Measurements from ENCODE around the gene MAMLD1.

Gene MAMLD1

GRCh38 chrX:150503898-150504219 lies 140.7 kb downstream of the MAMLD1 start:
- Histone ChIP-seq H3K36me3 (no peaks in the 10 kb centered on the region), H3K4me1 (peaks cover 0 to 46% (median 17%) of the 10 kb centered on the region in 4 donors), H3K27me3 (no peaks in the 10 kb centered on the region), H3K27ac (peak overlapping the region; percentile 42 to 85), H3K4me3 (no peak overlapping the region), H3K9me3 (no peaks in the 10 kb centered on the region)
- no peak for DNase-seq
- intact Hi-C loops (cut with DNase I; ENCODE audit: low total_unique reads) = no loop called here
- TF ChIP-seq CTCF (IDR thresholded peaks at IDR 0.05) = no peak

GRCh38 chrX:150504397-150505182 lies 141.5 kb downstream of the MAMLD1 start:
- TF ChIP-seq CTCF (IDR thresholded peaks at IDR 0.05) = peak in 1 of 2 experiments; percentile 9
- Histone ChIP-seq H3K4me1 (peaks cover 0 to 50% (median 17%) of the 10 kb centered on the region in 4 donors), H3K27me3 (no peaks in the 10 kb centered on the region), H3K4me3 (no peak overlapping the region), H3K9me3 (no peaks in the 10 kb centered on the region), H3K27ac (peak overlapping the region; percentile 42 to 85), H3K36me3 (no peaks in the 10 kb centered on the region)
- no peak for DNase-seq
- intact Hi-C loops (cut with DNase I; ENCODE audit: low total_unique reads) = no loop called here

GRCh38 chrX:150506020-150506419 lies 142.9 kb downstream of the MAMLD1 start:
- Histone ChIP-seq H3K4me1 (peaks cover 0 to 50% (median 17%) of the 10 kb centered on the region in 4 donors), H3K4me3 (no peak overlapping the region), H3K36me3 (no peaks in the 10 kb centered on the region), H3K27ac (peak overlapping the region; percentile 82 to 85), H3K9me3 (no peaks in the 10 kb centered on the region), H3K27me3 (no peaks in the 10 kb centered on the region)
- intact Hi-C loops (cut with DNase I; ENCODE audit: low total_unique reads) = no loop called here
- TF ChIP-seq CTCF (IDR thresholded peaks at IDR 0.05) = no peak
- no peak for DNase-seq

- DNase-seq = no peak
- intact Hi-C loops (cut with DNase I; ENCODE audit: low total_unique reads) = no loop called here
- no peaks in the 10 kb centered on the region for H3K9me3 ChIP-seq
- peak overlapping the region; percentile 82 to 85 for H3K27ac ChIP-seq
- H3K36me3 ChIP-seq = no peaks in the 10 kb centered on the region
- peaks cover 0 to 50% (median 17%) of the 10 kb centered on the region in 4 donors for H3K4me1 ChIP-seq
- no peaks in the 10 kb centered on the region for H3K27me3 ChIP-seq
- no peak for TF ChIP-seq CTCF (IDR thresholded peaks at IDR 0.05)
- no peak overlapping the region for H3K4me3 ChIP-seq
Measured at GRCh38 chrX:150506486-150506885, 143.4 kb downstream of the MAMLD1 start.

GRCh38 chrX:150507251-150507856 lies 144.2 kb downstream of the MAMLD1 start:
- no peak for TF ChIP-seq CTCF (IDR thresholded peaks at IDR 0.05)
- Histone ChIP-seq H3K36me3 (no peaks in the 10 kb centered on the region), H3K27ac (peak overlapping the region; percentile 82 to 85), H3K4me3 (peak overlapping the region; percentile 36 to 43), H3K4me1 (peaks cover 0 to 50% (median 17%) of the 10 kb centered on the region in 4 donors), H3K27me3 (no peaks in the 10 kb centered on the region), H3K9me3 (no peaks in the 10 kb centered on the region)
- intact Hi-C loops (cut with DNase I; ENCODE audit: low total_unique reads) = no loop called here
- DNase-seq = peak; percentile 35 to 71

All from tibial artery (tissue), 4 donors.